Activated naive CD4-positive, alpha-beta T cell treated with anti-CD3 and anti-CD28 coated beads for 36 hours (primary cell): ENCODE measurements around the gene CCDC183. TPM values are rescaled to one million over a fixed set of nuclear protein-coding genes. Genes with fewer than 3 reads are reported as not detected.

Source experiments
- CTCF ChIA-PET: fragments of 350-600 bp; sonication (Branson Sonifier 250); formaldehyde crosslinking; loops from one replicate; lab custom pipeline; 2021; ENCODE audit warnings: antibody characterized with exemption; lab: Charles Lee
- DNase-seq: peaks from one replicate; pipeline ENCODE4 v3.0.0-alpha.2; 2020
- H3K27ac Mint-ChIP-seq: one replicate; pipeline ENCODE4 v1.8.0; 2021; ENCODE audit warnings: mild to moderate bottlenecking, mixed read lengths
- H3K27me3 Mint-ChIP-seq: one replicate; pipeline ENCODE4 v1.8.0; 2021; ENCODE audit warnings: low read depth, mixed read lengths
- H3K36me3 Mint-ChIP-seq: one replicate; pipeline ENCODE4 v1.8.0; 2021; ENCODE audit warnings: low read depth, mixed read lengths
- H3K4me1 Mint-ChIP-seq: one replicate; pipeline ENCODE4 v1.8.0; 2021; ENCODE audit warnings: low read depth, mixed read lengths
- H3K4me3 Mint-ChIP-seq: one replicate; pipeline ENCODE4 v1.8.0; 2021; ENCODE audit warnings: mild to moderate bottlenecking, moderate library complexity, mixed read lengths
- H3K9me3 Mint-ChIP-seq: one replicate; pipeline ENCODE4 v1.8.0; 2021; ENCODE audit warnings: mixed read lengths
- intact Hi-C: fragments of 100-400 bp; cut with micrococcal nuclease; formaldehyde crosslinking; loops from one replicate; pipeline ENCODE4 v1.15.1; 2023
- total RNA-seq, 2 experiments: library from RNA; stranded (reverse); gene quantifications; one replicate each; pipeline ENCODE4 v1.2.3, GENCODE V29; 2021

The CCDC183 gene
- total RNA-seq, 2 experiments from 2014 or later = 0.38 to 0.47 TPM

- Mint-ChIP-seq H3K27ac (peak overlapping the region; percentile 59), H3K4me1 (peaks cover 20% of the 10 kb centered on the region), H3K9me3 (no peaks in the 10 kb centered on the region), H3K27me3 (peaks cover 18% of the 10 kb centered on the region), H3K4me3 (peak overlapping the region; percentile 93), H3K36me3 (peaks cover 2% of the 10 kb centered on the region)
- CTCF ChIA-PET = interaction anchor here (0.7 to 1.9 kb wide), 3 partner anchors 27 to 180 kb away, joined by 3 to 6 read pairs (median 5); no protein-coding TSS in a partner anchor
- intact Hi-C loops = loop anchor here (1.0 kb wide), 1 partner anchor 60 kb away; no protein-coding TSS in a partner anchor
- DNase-seq = peak; percentile 32
Measured at GRCh38 chr9:136847088-136847825, 51.1 kb downstream of the CCDC183 start.

GRCh38 chr9:136847826-136848392 is 51.8 kb downstream of the CCDC183 start:
- DNase-seq = peak; percentile 87
- Mint-ChIP-seq H3K4me1 (peaks cover 18% of the 10 kb centered on the region), H3K27ac (peak overlapping the region; percentile 59), H3K9me3 (no peaks in the 10 kb centered on the region), H3K36me3 (peaks cover 2% of the 10 kb centered on the region), H3K4me3 (peak overlapping the region; percentile 93), H3K27me3 (peaks cover 18% of the 10 kb centered on the region)
- intact Hi-C loops = loop anchor here (1.0 to 2.0 kb wide), 2 partner anchors 41 to 61 kb away; partner anchors contain the start of gene RABL6
- CTCF ChIA-PET = interaction anchor here (1.8 to 1.9 kb wide), 2 partner anchors 54 to 179 kb away, joined by 5 to 6 read pairs; no protein-coding TSS in a partner anchor

- Mint-ChIP-seq H3K27me3 (peaks cover 18% of the 10 kb centered on the region), H3K27ac (peak overlapping the region; percentile 95), H3K4me1 (peaks cover 16% of the 10 kb centered on the region), H3K36me3 (peaks cover 2% of the 10 kb centered on the region), H3K4me3 (peak overlapping the region; percentile 93), H3K9me3 (no peaks in the 10 kb centered on the region)
- CTCF ChIA-PET = interaction anchor here (1.8 to 1.9 kb wide), 2 partner anchors 55 to 179 kb away, joined by 5 to 6 read pairs; no protein-coding TSS in a partner anchor
- intact Hi-C loops = loop anchor here (1.0 to 2.0 kb wide), 7 partner anchors 18 to 365 kb away; partner anchors contain the start of genes EDF1, RABL6, SEC16A and TMEM141
- DNase-seq = peak; percentile 62
Measured at GRCh38 chr9:136848393-136849037, 52.4 kb downstream of the CCDC183 start.

- H3K4me3 Mint-ChIP-seq = peak within 1 kb of the TSS; percentile 93
- no peaks in the 10 kb centered on the region for H3K9me3 Mint-ChIP-seq
- peak; percentile 99 for DNase-seq
- H3K4me1 Mint-ChIP-seq = peaks cover 14% of the 10 kb centered on the region
- H3K27ac Mint-ChIP-seq = peak within 1 kb of the TSS; percentile 95
- CTCF ChIA-PET = no interaction called here
- H3K27me3 Mint-ChIP-seq = peaks cover 18% of the 10 kb centered on the region
- intact Hi-C loops = loop anchor here (1.0 to 2.0 kb wide), 7 partner anchors 17 to 366 kb away; partner anchors contain the start of genes EDF1, RABL6, SEC16A and TMEM141
- H3K36me3 Mint-ChIP-seq = peaks cover 2% of the 10 kb centered on the region
Measured at GRCh38 chr9:136849038-136849959, 53.2 kb downstream of the CCDC183 start, which contains the start of gene PHPT1. Gene PHPT1 (plus strand): TSS chr9:136849409. CDS start chr9:136849431, 22 bp downstream.

- H3K4me3 Mint-ChIP-seq = peak overlapping the region; percentile 93
- H3K9me3 Mint-ChIP-seq = no peaks in the 10 kb centered on the region
- peaks cover 17% of the 10 kb centered on the region for H3K27me3 Mint-ChIP-seq
- H3K36me3 Mint-ChIP-seq = peaks cover 2% of the 10 kb centered on the region
- CTCF ChIA-PET = no interaction called here
- peaks cover 13% of the 10 kb centered on the region for H3K4me1 Mint-ChIP-seq
- H3K27ac Mint-ChIP-seq = peak overlapping the region; percentile 74
- no peak for DNase-seq
- intact Hi-C loops = loop anchor here (1.0 to 2.0 kb wide), 7 partner anchors 16 to 367 kb away; partner anchors contain the start of genes EDF1, RABL6, SEC16A and TMEM141
Measured at GRCh38 chr9:136849960-136850865, 54.1 kb downstream of the CCDC183 start.

- no peak for DNase-seq
- Mint-ChIP-seq H3K27ac (no peak overlapping the region), H3K4me3 (no peak overlapping the region)
Measured at GRCh38 chr9:136850866-136851775, 55.0 kb downstream of the CCDC183 start.

GRCh38 chr9:136851941-136852663 is 56.0 kb downstream of the CCDC183 start, which contains the start of gene MAMDC4:
Gene MAMDC4 (plus strand): TSS chr9:136852346. CDS start chr9:136852417, 71 bp downstream.
- H3K27me3 Mint-ChIP-seq = peaks cover 7% of the 10 kb centered on the region
- DNase-seq = no peak
- H3K4me3 Mint-ChIP-seq = no peak within 1 kb of the TSS
- no peaks in the 10 kb centered on the region for H3K9me3 Mint-ChIP-seq
- H3K36me3 Mint-ChIP-seq = peaks cover 2% of the 10 kb centered on the region
- intact Hi-C loops = no loop called here
- peaks cover 8% of the 10 kb centered on the region for H3K4me1 Mint-ChIP-seq
- CTCF ChIA-PET = no interaction called here
- no peak within 1 kb of the TSS for H3K27ac Mint-ChIP-seq

More at GRCh38 chr9:136850866-136851775, 55.0 kb downstream of the CCDC183 start:
- peaks cover 13% of the 10 kb centered on the region for H3K27me3 Mint-ChIP-seq
- CTCF ChIA-PET = no interaction called here
- intact Hi-C loops = no loop called here
- H3K4me1 Mint-ChIP-seq = peaks cover 11% of the 10 kb centered on the region
- H3K9me3 Mint-ChIP-seq = no peaks in the 10 kb centered on the region
- peaks cover 2% of the 10 kb centered on the region for H3K36me3 Mint-ChIP-seq

- peaks cover 2% of the 10 kb centered on the region for H3K36me3 Mint-ChIP-seq
- H3K9me3 Mint-ChIP-seq = no peaks in the 10 kb centered on the region
- CTCF ChIA-PET = no interaction called here
- DNase-seq = no peak
- peaks cover 1% of the 10 kb centered on the region for H3K27me3 Mint-ChIP-seq
- H3K4me1 Mint-ChIP-seq = peaks cover 4% of the 10 kb centered on the region
- no peak overlapping the region for H3K4me3 Mint-ChIP-seq
- no peak overlapping the region for H3K27ac Mint-ChIP-seq
- intact Hi-C loops = no loop called here
Measured at GRCh38 chr9:136852664-136853595, 56.8 kb downstream of the CCDC183 start.
